Natural killer cell (primary cell): ENCODE data around the gene PPP1R13L. TPM values are rescaled to one million over a fixed set of nuclear protein-coding genes. Genes with fewer than 3 reads are reported as not detected.

ENCODE experiments used
- ATAC-seq, 3 donors: fragments of 150-1000 bp in 2 of 3; fragments of 200-7000 bp in 1 of 3; cut with Tn5 transposase; 1 replicate in 1 of 3; 2 replicates in 2 of 3; pipeline ENCODE4 v1.10.0; 2021; ENCODE audit warnings: mild to moderate bottlenecking in 2 of 3, moderate library complexity in 2 of 3
- DNase-seq, 2 donors: peaks; one replicate each; pipeline versions ENCODE4 v3.0.0 to v3.0.0-alpha.2; 2013 to 2021; ENCODE audit warnings: mixed read lengths in 1 of 2
- H3K27ac ChIP-seq: one replicate; pipeline ENCODE4 v1.5.1; 2013; ENCODE audit warnings: mild to moderate bottlenecking, low read length
- H3K27me3 ChIP-seq: one replicate; pipeline ENCODE4 v1.6.1; 2013; ENCODE audit warnings: low read length; ENCODE audit not compliant: control insufficient read depth, insufficient read depth
- H3K36me3 ChIP-seq: one replicate; pipeline ENCODE4 v1.6.1; 2013; ENCODE audit warnings: low read length; ENCODE audit not compliant: control insufficient read depth, insufficient read depth
- H3K4me1 ChIP-seq: one replicate; pipeline ENCODE4 v1.6.1; 2013; ENCODE audit warnings: low read length; ENCODE audit not compliant: control insufficient read depth, insufficient read depth
- H3K4me3 ChIP-seq: one replicate; pipeline ENCODE4 v1.5.1; 2013; ENCODE audit warnings: low read length
- H3K9me3 ChIP-seq: one replicate; pipeline ENCODE4 v1.6.1; 2013; ENCODE audit warnings: low read length; ENCODE audit not compliant: control insufficient read depth, insufficient read depth
- H3K27ac Mint-ChIP-seq, 2 donors: one replicate each; pipeline ENCODE4 v1.8.0; 2022; ENCODE audit warnings: mild to moderate bottlenecking in 2 of 2, mixed read lengths in 2 of 2, moderate library complexity in 1 of 2
- H3K27me3 Mint-ChIP-seq, 2 donors: one replicate each; pipeline ENCODE4 v1.8.0; 2022; ENCODE audit warnings: low read depth in 2 of 2, mixed read lengths in 2 of 2
- H3K36me3 Mint-ChIP-seq: one replicate; pipeline ENCODE4 v1.8.0; 2022; ENCODE audit warnings: mixed read lengths
- H3K4me1 Mint-ChIP-seq, 2 donors: one replicate each; pipeline ENCODE4 v1.8.0; 2022; ENCODE audit warnings: mixed read lengths in 2 of 2
- H3K4me3 Mint-ChIP-seq: one replicate; pipeline ENCODE4 v1.8.0; 2022; ENCODE audit warnings: mild to moderate bottlenecking, moderate library complexity, mixed read lengths
- H3K9me3 Mint-ChIP-seq, 2 donors: one replicate each; pipeline ENCODE4 v1.8.0; 2022; ENCODE audit warnings: mixed read lengths in 2 of 2
- WGBS: methylation state at CpG from one replicate; pipeline ENCODE4 v1.1.7; 2013; ENCODE audit warnings: missing lambda C conversion rate; ENCODE audit not compliant: insufficient coverage; 5-methylcytosine and 5-hydroxymethylcytosine counted together
- intact Hi-C: fragments of 100-400 bp; cut with micrococcal nuclease; formaldehyde crosslinking; loops from one replicate; pipeline ENCODE4 v1.14.2; 2022
- total RNA-seq, 4 donors: library from RNA; stranded (reverse); fragments of 120-200 nt in 1 of 4; gene quantifications; one replicate each; pipeline versions ENCODE4 v1.2.3 to v1.2.4, GENCODE V29; 2013 to 2022
- TF ChIP-seq, protein P1 (sequence below): fragments of 200-600 bp; IDR thresholded peaks from one replicate; pipeline ENCODE4 v1.8.0; 2022; ENCODE audit warnings: antibody characterized with exemption

Gene PPP1R13L
- total RNA-seq, 3 donors from 2014 or later (not counting 1 experiment from before 2014, with no cell fraction given): 5.6 to 7.4 (median 5.9) TPM

- H3K9me3 ChIP-seq: no peaks in the 10 kb centered on the region
- TF ChIP-seq, protein P1, sequence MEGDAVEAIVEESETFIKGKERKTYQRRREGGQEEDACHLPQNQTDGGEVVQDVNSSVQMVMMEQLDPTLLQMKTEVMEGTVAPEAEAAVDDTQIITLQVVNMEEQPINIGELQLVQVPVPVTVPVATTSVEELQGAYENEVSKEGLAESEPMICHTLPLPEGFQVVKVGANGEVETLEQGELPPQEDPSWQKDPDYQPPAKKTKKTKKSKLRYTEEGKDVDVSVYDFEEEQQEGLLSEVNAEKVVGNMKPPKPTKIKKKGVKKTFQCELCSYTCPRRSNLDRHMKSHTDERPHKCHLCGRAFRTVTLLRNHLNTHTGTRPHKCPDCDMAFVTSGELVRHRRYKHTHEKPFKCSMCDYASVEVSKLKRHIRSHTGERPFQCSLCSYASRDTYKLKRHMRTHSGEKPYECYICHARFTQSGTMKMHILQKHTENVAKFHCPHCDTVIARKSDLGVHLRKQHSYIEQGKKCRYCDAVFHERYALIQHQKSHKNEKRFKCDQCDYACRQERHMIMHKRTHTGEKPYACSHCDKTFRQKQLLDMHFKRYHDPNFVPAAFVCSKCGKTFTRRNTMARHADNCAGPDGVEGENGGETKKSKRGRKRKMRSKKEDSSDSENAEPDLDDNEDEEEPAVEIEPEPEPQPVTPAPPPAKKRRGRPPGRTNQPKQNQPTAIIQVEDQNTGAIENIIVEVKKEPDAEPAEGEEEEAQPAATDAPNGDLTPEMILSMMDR: no peak
- H3K4me3 ChIP-seq: no peak overlapping the region
- H3K27ac ChIP-seq: no peak overlapping the region
- peaks cover 3% of the 10 kb centered on the region for H3K27me3 ChIP-seq
- DNase-seq: no peak
- ATAC-seq: no peak
- H3K36me3 ChIP-seq: peaks cover 8% of the 10 kb centered on the region
- H3K4me1 ChIP-seq: no peaks in the 10 kb centered on the region
- no peaks in the 10 kb centered on the region for H3K36me3 Mint-ChIP-seq
- peaks cover 0 to 5% of the 10 kb centered on the region in 2 donors for H3K27me3 Mint-ChIP-seq
- WGBS: 81% methylated on average over 25 of the region's 25 CpGs
- intact Hi-C loops: no loop called here
- H3K9me3 Mint-ChIP-seq: no peaks in the 10 kb centered on the region
- H3K4me3 Mint-ChIP-seq: no peak overlapping the region
- H3K4me1 Mint-ChIP-seq: no peaks in the 10 kb centered on the region
- no peak overlapping the region for H3K27ac Mint-ChIP-seq
These were observed 57.1 kb downstream of the PPP1R13L start for GRCh38 chr19:45347570-45348366.

DNA sequence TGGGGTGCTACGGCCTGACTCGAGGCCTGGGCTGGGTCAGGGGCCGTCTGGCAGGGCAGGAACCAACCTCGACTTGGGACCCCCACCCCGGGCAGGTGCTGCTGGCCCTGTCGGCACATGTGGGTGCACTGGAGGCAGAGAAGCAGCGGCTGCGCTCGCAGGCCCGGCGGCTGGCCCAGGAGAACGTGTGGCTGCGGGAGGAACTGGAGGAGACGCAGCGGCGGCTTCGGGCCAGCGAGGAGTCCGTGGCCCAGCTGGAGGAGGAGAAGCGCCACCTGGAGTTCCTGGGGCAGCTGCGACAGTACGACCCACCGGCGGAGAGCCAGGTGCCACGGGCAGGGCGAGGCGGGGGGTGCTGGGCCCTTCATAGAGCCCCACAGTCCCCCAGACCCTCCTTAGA, 58.4 kb downstream of the PPP1R13L start:
- H3K4me1 ChIP-seq: no peaks in the 10 kb centered on the region
- peaks cover 3% of the 10 kb centered on the region for H3K27me3 ChIP-seq
- Mint-ChIP-seq H3K27me3 (peaks cover 0 to 5% of the 10 kb centered on the region in 2 donors), H3K9me3 (no peaks in the 10 kb centered on the region), H3K4me3 (no peak overlapping the region), H3K4me1 (no peaks in the 10 kb centered on the region), H3K27ac (no peak overlapping the region), H3K36me3 (no peaks in the 10 kb centered on the region)
- TF ChIP-seq, protein P1: no peak
- intact Hi-C loops: no loop called here
- peaks cover 3% of the 10 kb centered on the region for H3K36me3 ChIP-seq
- no peak overlapping the region for H3K27ac ChIP-seq
- no peak overlapping the region for H3K4me3 ChIP-seq
- no peak for DNase-seq
- 39% methylated on average over 27 of the region's 27 CpGs for WGBS
- ATAC-seq: no peak
- H3K9me3 ChIP-seq: no peaks in the 10 kb centered on the region

DNA sequence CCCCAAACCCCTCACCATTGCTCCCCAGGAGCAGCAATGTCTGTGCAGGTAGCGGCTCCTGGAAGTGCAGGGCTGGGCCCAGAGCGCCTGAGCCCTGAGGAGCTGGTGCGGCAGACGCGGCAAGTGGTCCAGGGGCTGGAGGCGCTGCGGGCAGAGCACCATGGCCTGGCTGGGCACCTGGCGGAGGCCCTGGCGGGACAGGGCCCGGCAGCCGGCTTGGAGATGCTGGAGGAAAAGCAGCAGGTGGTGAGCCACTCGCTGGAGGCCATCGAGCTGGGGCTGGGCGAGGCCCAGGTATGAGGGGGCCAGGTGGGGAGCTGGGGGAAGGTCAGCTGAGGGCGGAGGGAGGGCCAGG, 59.4 kb downstream of the PPP1R13L start:
- Mint-ChIP-seq H3K4me3 (no peak overlapping the region), H3K4me1 (no peaks in the 10 kb centered on the region), H3K27ac (no peak overlapping the region), H3K27me3 (peaks cover under 1 to 5% of the 10 kb centered on the region in 2 donors), H3K36me3 (no peaks in the 10 kb centered on the region), H3K9me3 (no peaks in the 10 kb centered on the region)
- no peaks in the 10 kb centered on the region for H3K36me3 ChIP-seq
- peaks cover 7% of the 10 kb centered on the region for H3K27me3 ChIP-seq
- no peak overlapping the region for H3K27ac ChIP-seq
- H3K9me3 ChIP-seq: no peaks in the 10 kb centered on the region
- intact Hi-C loops: no loop called here
- H3K4me3 ChIP-seq: no peak overlapping the region
- ATAC-seq (no peak), DNase-seq (no peak)
- WGBS: 91% methylated on average over 15 of the region's 15 CpGs
- H3K4me1 ChIP-seq: peaks cover 4% of the 10 kb centered on the region
- TF ChIP-seq, protein P1: no peak
